ENCODE measurements around the gene RMI2.

Gene RMI2

DNA sequence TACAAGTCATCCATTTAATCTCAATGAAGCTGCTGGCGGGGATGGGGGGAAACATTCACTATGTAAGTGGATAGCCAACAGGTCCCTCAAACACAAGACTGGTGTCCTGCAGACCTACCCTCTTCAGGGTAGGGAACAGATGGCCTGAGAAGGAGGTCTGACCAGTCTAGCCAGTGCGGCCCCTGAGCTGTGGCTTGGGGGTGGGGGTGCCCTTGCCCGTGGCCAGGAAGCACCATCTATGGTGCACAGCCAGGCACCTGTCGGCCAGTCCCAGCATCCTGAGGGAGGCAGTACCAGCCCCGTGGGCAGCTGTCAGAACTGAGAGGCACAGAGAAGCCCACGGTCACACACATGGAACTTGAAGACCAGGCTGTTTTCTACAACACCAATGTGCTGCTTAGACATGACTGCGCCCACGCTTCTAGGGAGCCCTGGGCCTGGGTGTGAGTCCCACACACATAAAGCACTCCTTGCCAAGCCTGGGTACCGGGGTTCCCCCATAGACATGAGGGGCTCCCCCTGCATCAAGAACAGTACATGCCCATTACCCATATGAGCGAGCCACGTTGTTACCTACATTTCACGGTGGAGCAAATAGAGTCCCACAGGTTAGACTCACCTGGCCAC lies 40.9 kb downstream of the RMI2 start:
- H3K4me3 ChIP-seq (replicated peaks in 1 of 2; ENCODE audit: low read depth in 2 of 2, low read length in 2 of 2), result no peak overlapping the region
- TF ChIP-seq CTCF (IDR thresholded peaks at IDR 0.05; ENCODE audit: low read depth, low read length), result no peak
- no peak for DNase-seq (ENCODE audit: low read depth in 2 of 2)

GRCh38 chr16:11386791-11387546 lies 41.7 kb downstream of the RMI2 start:
- peak; percentile 29 to 45 for DNase-seq (ENCODE audit: low read depth in 2 of 2)
- peak; percentile 75 for TF ChIP-seq CTCF (IDR thresholded peaks at IDR 0.05; ENCODE audit: low read depth, low read length)
- H3K4me3 ChIP-seq (replicated peaks in 1 of 2; ENCODE audit: low read depth in 2 of 2, low read length in 2 of 2), result no peak overlapping the region

DNA sequence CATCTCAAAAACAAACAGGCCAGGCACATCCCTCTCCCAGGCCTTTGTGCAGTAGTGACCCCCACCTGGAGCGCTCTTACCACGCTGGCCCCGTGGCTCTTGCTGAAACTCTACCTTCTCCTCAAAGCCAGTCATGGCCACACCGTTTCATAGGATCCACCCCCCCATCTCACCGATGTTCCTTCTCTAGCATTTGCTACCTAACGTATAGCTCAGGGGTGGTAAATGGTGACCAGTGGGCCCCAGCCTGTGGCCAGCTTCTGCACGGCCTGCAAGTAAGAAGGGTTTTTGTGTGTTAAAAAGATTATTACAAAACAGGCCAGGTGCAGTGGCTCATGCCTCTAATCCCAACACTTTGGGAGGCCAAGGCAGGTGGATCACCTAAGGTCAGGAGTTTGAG lies 43.8 kb downstream of the RMI2 start:
- TF ChIP-seq CTCF (IDR thresholded peaks at IDR 0.05; ENCODE audit: low read depth, low read length), result no peak

DNA sequence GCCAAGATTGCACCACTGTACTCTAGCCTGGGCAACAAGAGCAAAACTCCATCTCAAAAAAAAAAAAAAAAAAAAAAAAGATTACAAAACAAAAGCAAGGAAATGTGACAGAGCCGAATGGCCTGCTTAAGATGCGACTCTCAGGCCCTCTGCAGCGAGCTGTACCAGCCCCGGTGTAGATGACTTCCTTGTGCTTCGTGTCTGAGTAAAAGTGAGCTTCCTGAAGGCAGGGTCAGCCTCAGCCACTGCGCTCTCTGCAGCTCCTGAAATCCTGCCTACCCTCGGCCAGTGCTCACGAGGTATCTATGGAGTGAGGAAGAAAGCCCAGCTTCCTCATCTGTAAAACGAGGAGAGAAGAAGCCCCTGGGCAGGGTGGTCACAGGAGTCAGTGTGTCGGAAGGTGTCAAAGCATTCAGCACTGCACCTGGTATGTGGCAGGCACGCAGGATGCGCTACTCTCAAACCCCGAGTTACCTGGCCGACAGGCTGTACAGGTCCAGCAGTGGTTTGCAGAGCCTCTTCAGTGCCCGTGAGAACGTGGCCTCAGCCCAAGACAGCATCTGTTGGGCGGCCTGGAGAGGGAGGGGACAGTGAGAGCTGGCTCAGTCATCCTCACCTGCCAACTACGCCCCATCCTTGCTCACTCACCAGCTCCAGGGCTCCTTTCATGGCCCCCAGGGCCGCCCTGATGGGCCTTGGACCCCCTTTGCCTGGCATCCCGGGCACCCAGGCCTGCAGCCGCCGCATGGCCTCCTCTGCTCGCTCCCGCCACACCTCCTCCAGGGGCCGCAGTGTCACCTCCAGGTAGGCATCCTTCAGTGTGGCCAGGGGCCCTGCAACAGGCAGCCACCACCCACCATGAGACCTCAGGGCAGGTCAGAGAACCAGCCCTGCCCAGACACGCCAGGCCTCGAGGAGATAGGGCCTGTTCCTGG lies 44.6 kb downstream of the RMI2 start:
- no peak for DNase-seq (ENCODE audit: low read depth in 2 of 2)
- no peak for TF ChIP-seq CTCF (IDR thresholded peaks at IDR 0.05; ENCODE audit: low read depth, low read length)
- no peak overlapping the region for H3K4me3 ChIP-seq (replicated peaks in 1 of 2; ENCODE audit: low read depth in 2 of 2, low read length in 2 of 2)

More for the DNA sequence above, 43.8 kb downstream of the RMI2 start:
- DNase-seq (ENCODE audit: low read depth in 2 of 2), result no peak
- no peak overlapping the region for H3K4me3 ChIP-seq (replicated peaks in 1 of 2; ENCODE audit: low read depth in 2 of 2, low read length in 2 of 2)

DNA sequence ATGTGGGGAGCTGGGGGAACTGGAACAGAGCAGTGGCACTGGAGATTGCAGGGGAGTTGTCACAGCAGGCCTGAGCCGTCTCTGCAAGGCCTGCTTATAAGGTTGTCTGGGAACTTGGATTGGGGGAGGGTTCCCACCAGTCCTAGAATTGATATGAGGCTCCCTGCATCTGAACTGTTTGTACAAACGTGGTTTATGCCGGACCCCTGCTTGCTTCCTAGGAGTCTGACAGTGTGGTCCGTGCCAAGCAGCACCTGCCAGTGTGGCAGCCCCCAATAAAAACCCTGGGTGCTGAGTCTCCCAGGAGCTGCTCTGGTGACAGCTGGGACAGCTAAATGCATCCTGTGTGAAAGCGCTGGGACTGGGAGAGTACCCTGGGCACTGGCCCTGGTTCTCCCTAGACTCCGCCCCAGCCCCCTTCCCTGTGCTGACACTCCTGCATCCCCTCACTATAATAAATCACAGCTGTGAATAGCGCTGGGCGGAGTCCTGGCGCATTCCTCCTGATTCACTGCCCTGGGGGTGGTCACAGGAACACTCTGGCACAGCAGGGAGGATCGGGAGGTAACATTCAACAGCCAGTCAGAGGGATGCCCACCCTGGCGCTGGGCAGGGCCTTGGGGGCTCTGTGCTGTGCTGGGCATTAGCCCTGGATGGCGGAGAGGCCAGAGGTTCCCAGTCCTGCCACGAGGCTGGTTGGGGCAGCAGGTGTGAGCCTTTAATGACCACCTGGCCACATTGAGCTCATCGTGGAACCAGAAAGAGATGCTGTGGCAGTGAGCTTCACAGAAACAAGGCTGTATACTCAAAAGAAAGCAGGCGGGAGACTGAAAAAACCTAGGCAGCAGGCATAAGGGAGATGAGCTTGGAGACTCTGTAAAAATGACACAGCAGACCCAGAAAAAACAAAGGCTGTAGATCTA lies 45.6 kb downstream of the RMI2 start:
- no peak for DNase-seq (ENCODE audit: low read depth in 2 of 2)
- no peak for TF ChIP-seq CTCF (IDR thresholded peaks at IDR 0.05; ENCODE audit: low read depth, low read length)
- no peak overlapping the region for H3K4me3 ChIP-seq (replicated peaks in 1 of 2; ENCODE audit: low read depth in 2 of 2, low read length in 2 of 2)

GRCh38 chr16:11391576-11391975 lies 46.3 kb downstream of the RMI2 start:
- no peak overlapping the region for H3K4me3 ChIP-seq (replicated peaks in 1 of 2; ENCODE audit: low read depth in 2 of 2, low read length in 2 of 2)
- TF ChIP-seq CTCF (IDR thresholded peaks at IDR 0.05; ENCODE audit: low read depth, low read length), result no peak

More at GRCh38 chr16:11391576-11391975, 46.3 kb downstream of the RMI2 start:
- DNase-seq (ENCODE audit: low read depth in 2 of 2), result no peak
